Breast epithelium (tissue), 4 donors: ENCODE data around the gene ZSCAN22. TPM values are rescaled to one million over a fixed set of nuclear protein-coding genes. Genes with fewer than 3 reads are reported as not detected.

Source experiments
- DNase-seq, 2 donors: peaks; one replicate each; pipeline ENCODE4 v3.0.0-alpha.2; 2019; ENCODE audit warnings: low spot score in 2 of 2
- H3K27ac ChIP-seq, 2 donors: fragments of 200-600 bp; sonication (generic) in 1 of 2; one replicate each; pipeline ENCODE4 v1.5.1; 2016 to 2019; ENCODE audit warnings: mild to moderate bottlenecking in 1 of 2
- H3K27me3 ChIP-seq, 2 donors: fragments of 200-600 bp; sonication (generic) in 1 of 2; one replicate each; pipeline versions ENCODE4 v1.5.1 to v1.6.0; 2017 to 2019; ENCODE audit warnings: control low read depth in 1 of 2, mild to moderate bottlenecking in 1 of 2
- H3K36me3 ChIP-seq: fragments of 200-600 bp; one replicate; pipeline ENCODE4 v1.5.1; 2019
- H3K4me1 ChIP-seq, 2 donors: fragments of 200-600 bp; sonication (generic); one replicate each; pipeline ENCODE4 v1.5.1; 2016 to 2019; ENCODE audit warnings: control low read depth in 1 of 2
- H3K4me3 ChIP-seq, 3 donors: fragments of 200-600 bp; sonication (generic); 1 replicate in 2 of 3; 2 replicates in 1 of 3; pipeline ENCODE4 v1.5.1; 2016 to 2019; ENCODE audit warnings: mild to moderate bottlenecking in 3 of 3, moderate library complexity in 2 of 3
- H3K9me3 ChIP-seq, 2 donors: fragments of 200-600 bp; sonication (generic) in 1 of 2; one replicate each; pipeline ENCODE4 v1.5.1; 2016 to 2019; ENCODE audit warnings: control low read depth in 1 of 2
- POLR2A ChIP-seq: fragments of 450-650 bp; IDR thresholded peaks from one replicate; pipeline ENCODE4 v1.6.1; 2016; ENCODE audit warnings: antibody characterized with exemption, mild to moderate bottlenecking, moderate library complexity
- POLR2AphosphoS5 ChIP-seq, 3 donors: sonication (generic); formaldehyde crosslinking; IDR thresholded peaks; one replicate each; pipeline ENCODE4 v1.6.1; 2017; ENCODE audit warnings: antibody characterized with exemption in 3 of 3
- intact Hi-C: fragments of 100-400 bp; cut with DNase I; formaldehyde crosslinking; loops from one replicate; pipeline ENCODE4 v1.15.1; 2023; ENCODE audit warnings: low total_unique reads
- total RNA-seq, 3 donors: library from RNA; depleted of rRNA; stranded (reverse); fragments of >200 nt; gene quantifications; one replicate each; pipeline ENCODE4 v1.1.0, GENCODE V29; 2016
- TF ChIP-seq, protein P1 (sequence below), 3 donors: fragments of 450-650 bp; IDR thresholded peaks; one replicate each; pipeline ENCODE4 v1.5.1; 2016 to 2017; ENCODE audit warnings: antibody characterized with exemption in 3 of 3, mild to moderate bottlenecking in 3 of 3, moderate library complexity in 3 of 3

Gene ZSCAN22
- 1 to 10 TPM; 2.6 to 3.8 (median 3.6) TPM for total RNA-seq

DNA sequence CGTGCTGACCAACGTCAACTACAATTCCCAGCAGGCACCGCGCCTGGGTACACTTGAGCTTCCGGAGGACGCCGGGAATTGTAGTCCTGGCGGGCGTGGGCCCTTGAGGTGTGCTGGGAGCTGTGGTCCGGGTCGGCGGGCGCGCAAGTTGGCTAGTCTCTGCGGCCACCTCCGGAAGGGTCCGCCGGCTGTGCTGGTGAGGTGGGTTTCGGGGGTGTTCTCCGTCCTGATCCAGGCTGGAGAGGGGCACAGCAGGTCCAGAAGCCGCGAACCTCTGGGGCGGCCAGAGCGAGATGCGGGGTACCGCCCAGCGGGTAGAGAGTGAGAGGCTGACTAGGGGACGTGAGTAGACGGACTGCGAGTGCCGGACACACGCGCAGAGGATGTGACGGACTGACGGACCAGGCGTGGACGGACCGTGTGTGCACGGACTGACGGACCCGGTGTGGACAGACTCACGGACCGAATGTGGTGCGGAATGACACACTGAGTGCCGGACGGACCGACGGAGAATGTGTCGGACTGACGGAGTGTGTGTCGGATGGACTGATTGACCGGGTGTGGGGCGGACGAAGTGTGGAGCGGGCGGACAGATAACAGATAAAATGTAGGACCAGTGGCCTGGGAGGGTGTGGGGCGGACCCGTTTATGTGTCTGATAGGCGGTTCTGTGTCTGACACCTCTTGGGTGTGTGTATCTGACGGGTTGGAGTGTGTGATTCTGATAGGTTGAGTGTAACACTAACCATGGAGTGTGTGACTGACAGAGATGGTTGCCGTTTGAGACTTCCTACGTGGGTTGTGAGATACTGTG lies at the start of gene ZSCAN22:
Gene ZSCAN22, plus strand, starts transcription at position 81 of the 813 bp plus-strand sequence. CDS start 7,809 bp downstream, outside the sequence.
- intact Hi-C loops: no loop called here
- Histone ChIP-seq H3K9me3 (no peaks in the 10 kb centered on the region), H3K36me3 (no peaks in the 10 kb centered on the region), H3K27me3 (no peaks in the 10 kb centered on the region), H3K27ac (peak within 1 kb of the TSS; percentile 86), H3K4me3 (peak within 1 kb of the TSS; percentile 73 to 78 (median 73)), H3K4me1 (peaks cover 4 to 11% of the 10 kb centered on the region in 2 donors)
- DNase-seq: peak; percentile 94
- TF ChIP-seq POLR2AphosphoS5 (IDR thresholded peaks at IDR 0.05): peak; percentile 83 to 91 (median 84)
- TF ChIP-seq, protein P1, sequence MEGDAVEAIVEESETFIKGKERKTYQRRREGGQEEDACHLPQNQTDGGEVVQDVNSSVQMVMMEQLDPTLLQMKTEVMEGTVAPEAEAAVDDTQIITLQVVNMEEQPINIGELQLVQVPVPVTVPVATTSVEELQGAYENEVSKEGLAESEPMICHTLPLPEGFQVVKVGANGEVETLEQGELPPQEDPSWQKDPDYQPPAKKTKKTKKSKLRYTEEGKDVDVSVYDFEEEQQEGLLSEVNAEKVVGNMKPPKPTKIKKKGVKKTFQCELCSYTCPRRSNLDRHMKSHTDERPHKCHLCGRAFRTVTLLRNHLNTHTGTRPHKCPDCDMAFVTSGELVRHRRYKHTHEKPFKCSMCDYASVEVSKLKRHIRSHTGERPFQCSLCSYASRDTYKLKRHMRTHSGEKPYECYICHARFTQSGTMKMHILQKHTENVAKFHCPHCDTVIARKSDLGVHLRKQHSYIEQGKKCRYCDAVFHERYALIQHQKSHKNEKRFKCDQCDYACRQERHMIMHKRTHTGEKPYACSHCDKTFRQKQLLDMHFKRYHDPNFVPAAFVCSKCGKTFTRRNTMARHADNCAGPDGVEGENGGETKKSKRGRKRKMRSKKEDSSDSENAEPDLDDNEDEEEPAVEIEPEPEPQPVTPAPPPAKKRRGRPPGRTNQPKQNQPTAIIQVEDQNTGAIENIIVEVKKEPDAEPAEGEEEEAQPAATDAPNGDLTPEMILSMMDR (IDR thresholded peaks at IDR 0.05): peak in 1 of 3 donors; percentile 8
- TF ChIP-seq POLR2A: peak; percentile 33

- TF ChIP-seq, protein P1 (IDR thresholded peaks at IDR 0.05): no peak
- TF ChIP-seq POLR2AphosphoS5 (IDR thresholded peaks at IDR 0.05): no peak
- H3K36me3 ChIP-seq: no peaks in the 10 kb centered on the region
- H3K4me3 ChIP-seq: peak overlapping the region in 1 of 3 donors; percentile 94
- intact Hi-C loops: no loop called here
- H3K9me3 ChIP-seq: peaks cover 43 to 58% of the 10 kb centered on the region in 2 donors
- no peak for DNase-seq
- H3K27me3 ChIP-seq: no peaks in the 10 kb centered on the region
- no peak overlapping the region for H3K27ac ChIP-seq
- H3K4me1 ChIP-seq: no peaks in the 10 kb centered on the region
Observed at GRCh38 chr19:58277197-58277596, 49.6 kb upstream of the ZSCAN22 start.

- Histone ChIP-seq H3K4me1 (no peaks in the 10 kb centered on the region), H3K4me3 (peak overlapping the region; percentile 94 to 95 (median 94)), H3K36me3 (no peaks in the 10 kb centered on the region), H3K27ac (peak overlapping the region; percentile 87 to 88), H3K9me3 (peaks cover 35 to 56% of the 10 kb centered on the region in 2 donors), H3K27me3 (no peaks in the 10 kb centered on the region)
- DNase-seq: no peak
- intact Hi-C loops: no loop called here
- TF ChIP-seq POLR2A (no peak), POLR2AphosphoS5 (IDR thresholded peaks at IDR 0.05) (no peak)
- TF ChIP-seq, protein P1 (IDR thresholded peaks at IDR 0.05): no peak
Observed at GRCh38 chr19:58277748-58278540, 48.9 kb upstream of the ZSCAN22 start.

DNA sequence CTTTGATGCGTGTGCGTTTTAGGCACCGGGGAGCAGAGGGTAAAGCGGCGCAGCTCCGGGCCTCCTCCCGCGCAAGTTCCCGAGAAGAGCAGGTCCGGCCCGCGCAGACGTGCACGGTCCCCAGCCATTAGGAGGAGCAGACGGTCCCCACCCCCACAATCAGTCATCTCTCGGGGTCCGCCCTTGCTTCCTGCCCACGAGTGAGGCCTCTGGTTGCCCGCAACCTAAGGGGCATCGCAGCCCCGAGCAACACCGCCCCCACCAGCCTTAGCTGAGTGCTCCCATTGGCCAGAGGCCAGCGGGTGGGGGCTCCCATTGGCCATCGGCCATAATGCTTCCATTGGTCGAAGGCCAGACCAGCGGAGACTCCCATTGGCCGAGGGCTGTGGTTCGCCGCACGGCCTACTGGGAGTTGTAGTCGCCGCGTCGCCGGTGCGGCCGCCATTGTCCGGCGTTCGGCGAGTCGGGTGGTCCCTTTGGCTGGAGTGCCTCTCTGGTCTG lies 48.2 kb upstream of the ZSCAN22 start, which contains the start of gene ZNF8:
Gene ZNF8, plus strand, starts transcription at position 415 of the 501 bp plus-strand sequence. CDS start 127 bp downstream, outside the sequence.
- no peaks in the 10 kb centered on the region for H3K36me3 ChIP-seq
- DNase-seq: peak; percentile 93 to 95
- peak within 1 kb of the TSS; percentile 87 to 88 for H3K27ac ChIP-seq
- H3K9me3 ChIP-seq: peaks cover 29 to 56% of the 10 kb centered on the region in 2 donors
- H3K4me1 ChIP-seq: no peaks in the 10 kb centered on the region
- peak within 1 kb of the TSS; percentile 94 to 95 (median 94) for H3K4me3 ChIP-seq
- H3K27me3 ChIP-seq: no peaks in the 10 kb centered on the region
- TF ChIP-seq, protein P1 (IDR thresholded peaks at IDR 0.05): no peak
- TF ChIP-seq POLR2A (peak; percentile 25), POLR2AphosphoS5 (IDR thresholded peaks at IDR 0.05) (peak; percentile 91 to 97 (median 96))
- intact Hi-C loops: no loop called here
